ENCODE results near the gene GNG7. TPM values are rescaled to one million over a fixed set of nuclear protein-coding genes. Genes with fewer than 3 reads are reported as not detected.

GNG7 gene
- total RNA-seq, 4 donors from 2014 or later, result 4.7 to 15.6 (median 9.2) TPM

- no peak for TF ChIP-seq POLR2AphosphoS5 (IDR thresholded peaks at IDR 0.05)
- TF ChIP-seq POLR2A (IDR thresholded peaks at IDR 0.05), result no peak
- no peak for TF ChIP-seq CTCF (IDR thresholded peaks at IDR 0.05)
- TF ChIP-seq EP300 (IDR thresholded peaks at IDR 0.05), result no peak
- H3K36me3 ChIP-seq, result no peaks in the 10 kb centered on the region
- H3K9me3 ChIP-seq, result peaks cover 0 to 8% (median 0%) of the 10 kb centered on the region in 3 donors
- 39 to 68% methylated on average over 9 to 11 of the region's 12 CpGs for WGBS, 2 donors (ENCODE audit: low coverage in 1 of 2)
- ATAC-seq, result no peak
- peak overlapping the region in 1 of 4 donors; percentile 47 for H3K27ac ChIP-seq
- H3K4me3 ChIP-seq, result no peak overlapping the region
- no peaks in the 10 kb centered on the region for H3K27me3 ChIP-seq
- peaks cover 6 to 24% (median 12%) of the 10 kb centered on the region in 3 donors for H3K4me1 ChIP-seq
Observed at GRCh38 chr19:2536461-2536860, 166.0 kb downstream of the GNG7 start.

- no peak overlapping the region for H3K27ac ChIP-seq
- TF ChIP-seq POLR2A (IDR thresholded peaks at IDR 0.05) (no peak), EP300 (IDR thresholded peaks at IDR 0.05) (no peak), POLR2AphosphoS5 (IDR thresholded peaks at IDR 0.05) (no peak), CTCF (IDR thresholded peaks at IDR 0.05) (no peak)
- WGBS, 2 donors (ENCODE audit: low coverage in 1 of 2), result 70 to 83% methylated on average over 1 of the region's 2 CpGs
- no peak overlapping the region for H3K4me3 ChIP-seq
- H3K4me1 ChIP-seq, result peaks cover 0 to 5% (median 0%) of the 10 kb centered on the region in 3 donors
- H3K36me3 ChIP-seq, result no peaks in the 10 kb centered on the region
- peaks cover 0 to 8% (median 0%) of the 10 kb centered on the region in 3 donors for H3K9me3 ChIP-seq
- H3K27me3 ChIP-seq, result no peaks in the 10 kb centered on the region
- no peak for ATAC-seq
Observed at GRCh38 chr19:2534423-2535013, 168.0 kb downstream of the GNG7 start.

- no peak for ATAC-seq
- no peak overlapping the region for H3K4me3 ChIP-seq
- no peaks in the 10 kb centered on the region for H3K27me3 ChIP-seq
- 86% methylated on average over 3 to 6 of the region's 6 CpGs for WGBS, 2 donors (ENCODE audit: low coverage in 1 of 2)
- peak overlapping the region in 2 of 4 donors; percentile 3 to 61 for H3K27ac ChIP-seq
- peaks cover 0 to 8% (median 0%) of the 10 kb centered on the region in 3 donors for H3K9me3 ChIP-seq
- no peak for TF ChIP-seq POLR2AphosphoS5 (IDR thresholded peaks at IDR 0.05)
- no peak for TF ChIP-seq EP300 (IDR thresholded peaks at IDR 0.05)
- no peak for TF ChIP-seq CTCF (IDR thresholded peaks at IDR 0.05)
- TF ChIP-seq POLR2A (IDR thresholded peaks at IDR 0.05), result no peak
- no peaks in the 10 kb centered on the region for H3K36me3 ChIP-seq
- H3K4me1 ChIP-seq, result peaks cover 0 to 3% (median 0%) of the 10 kb centered on the region in 3 donors
Observed at GRCh38 chr19:2533686-2534422, 168.6 kb downstream of the GNG7 start.

GRCh38 chr19:2533072-2533425, 169.4 kb downstream of the GNG7 start:
- H3K4me1 ChIP-seq, result peaks cover 0 to 3% (median 0%) of the 10 kb centered on the region in 3 donors
- 33 to 37% methylated on average over 2 of the region's 2 CpGs for WGBS, 2 donors (ENCODE audit: low coverage in 1 of 2)
- ATAC-seq, result no peak
- no peak overlapping the region for H3K4me3 ChIP-seq
- peaks cover 0 to 8% (median 0%) of the 10 kb centered on the region in 3 donors for H3K9me3 ChIP-seq
- H3K36me3 ChIP-seq, result no peaks in the 10 kb centered on the region
- TF ChIP-seq CTCF (IDR thresholded peaks at IDR 0.05) (no peak), EP300 (IDR thresholded peaks at IDR 0.05) (no peak), POLR2AphosphoS5 (IDR thresholded peaks at IDR 0.05) (no peak), POLR2A (IDR thresholded peaks at IDR 0.05) (no peak)
- no peaks in the 10 kb centered on the region for H3K27me3 ChIP-seq
- H3K27ac ChIP-seq, result peak overlapping the region in 1 of 4 donors; percentile 61
